Superior temporal gyrus (tissue), 1 donor: ENCODE measurements around the gene FBXL2.

ENCODE experiments used
- DNase-seq: peaks from one replicate; pipeline ENCODE4 v3.0.0-alpha.2; 2016; ENCODE audit errors: extremely low spot score

FBXL2 gene

GRCh38 chr3:33277193-33277882 lies at the start of gene FBXL2:
TSS of gene FBXL2 (plus strand) at chr3:33277442. CDS start at chr3:33277513, 71 bp downstream.
- no peak for DNase-seq

- DNase-seq, result no peak
Observed at GRCh38 chr3:33229066-33229465, 48.2 kb upstream of the FBXL2 start.

GRCh38 chr3:33229947-33230346 lies 47.3 kb upstream of the FBXL2 start:
- DNase-seq, result no peak

- DNase-seq, result no peak
Observed at GRCh38 chr3:33231756-33232465, 45.3 kb upstream of the FBXL2 start.

GRCh38 chr3:33233884-33234283 lies 43.4 kb upstream of the FBXL2 start:
- no peak for DNase-seq

- no peak for DNase-seq
Observed at GRCh38 chr3:33236005-33236404, 41.2 kb upstream of the FBXL2 start.

- no peak for DNase-seq
Observed at GRCh38 chr3:33237439-33237838, 39.8 kb upstream of the FBXL2 start.

GRCh38 chr3:33238923-33239322 lies 38.3 kb upstream of the FBXL2 start:
- DNase-seq, result no peak

GRCh38 chr3:33240261-33240660 lies 37.0 kb upstream of the FBXL2 start:
- DNase-seq, result no peak

GRCh38 chr3:33246786-33247185 lies 30.5 kb upstream of the FBXL2 start:
- DNase-seq, result no peak

- DNase-seq, result no peak
Observed at GRCh38 chr3:33250712-33251111, 26.5 kb upstream of the FBXL2 start.

- no peak for DNase-seq
Observed at GRCh38 chr3:33256249-33256648, 21.0 kb upstream of the FBXL2 start.

- DNase-seq, result no peak
Observed at GRCh38 chr3:33260104-33260503, 17.1 kb upstream of the FBXL2 start.

- no peak for DNase-seq
Observed at GRCh38 chr3:33269385-33269784, 7.9 kb upstream of the FBXL2 start.

- DNase-seq, result no peak
Observed at GRCh38 chr3:33271324-33271723, 5.9 kb upstream of the FBXL2 start.

- DNase-seq, result no peak
Observed at GRCh38 chr3:33273628-33274027, 3.6 kb upstream of the FBXL2 start.

GRCh38 chr3:33278163-33278562 lies 921 bp downstream of the FBXL2 start:
- DNase-seq, result peak; percentile 43

GRCh38 chr3:33287672-33288282 lies 10.5 kb downstream of the FBXL2 start:
- DNase-seq, result no peak

GRCh38 chr3:33299395-33300081 lies 22.3 kb downstream of the FBXL2 start:
- no peak for DNase-seq

GRCh38 chr3:33312361-33312760 lies 35.1 kb downstream of the FBXL2 start:
- DNase-seq, result no peak

- DNase-seq, result no peak
Observed at GRCh38 chr3:33313331-33313730, 36.1 kb downstream of the FBXL2 start.

- DNase-seq, result no peak
Observed at GRCh38 chr3:33314993-33315392, 37.8 kb downstream of the FBXL2 start.
